Retina (tissue), 1 donor: ENCODE results near the gene TMEM204.

ENCODE experiments used
- DNase-seq: peaks from one replicate; pipeline ENCODE4 v3.0.0-alpha.2; 2016

Gene TMEM204

GRCh38 chr16:1540556-1540855 lies 7.0 kb downstream of the TMEM204 start:
- DNase-seq: no peak

GRCh38 chr16:1541293-1542165 lies 8.1 kb downstream of the TMEM204 start:
- DNase-seq: no peak

GRCh38 chr16:1542166-1542500 lies 8.7 kb downstream of the TMEM204 start:
- DNase-seq: no peak

GRCh38 chr16:1542533-1542932 lies 9.1 kb downstream of the TMEM204 start:
- DNase-seq: no peak

GRCh38 chr16:1543085-1543896 lies 9.8 kb downstream of the TMEM204 start:
- DNase-seq: no peak

GRCh38 chr16:1545044-1546040 lies 11.9 kb downstream of the TMEM204 start:
- DNase-seq: no peak

GRCh38 chr16:1546430-1546829 lies 13.0 kb downstream of the TMEM204 start:
- DNase-seq: no peak

GRCh38 chr16:1548233-1548632 lies 14.8 kb downstream of the TMEM204 start:
- no peak for DNase-seq

- DNase-seq: no peak
Observed at GRCh38 chr16:1548727-1549126, 15.3 kb downstream of the TMEM204 start.

GRCh38 chr16:1550069-1550468 lies 16.6 kb downstream of the TMEM204 start:
- DNase-seq: no peak

- DNase-seq: no peak
Observed at GRCh38 chr16:1550696-1551095, 17.2 kb downstream of the TMEM204 start.

GRCh38 chr16:1551166-1551565 lies 17.7 kb downstream of the TMEM204 start:
- DNase-seq: no peak

- no peak for DNase-seq
Observed at GRCh38 chr16:1552129-1552528, 18.7 kb downstream of the TMEM204 start.

GRCh38 chr16:1553946-1554825 lies 20.7 kb downstream of the TMEM204 start:
- no peak for DNase-seq

GRCh38 chr16:1554826-1555445 lies 21.5 kb downstream of the TMEM204 start:
- no peak for DNase-seq

- DNase-seq: no peak
Observed at GRCh38 chr16:1556254-1556653, 22.8 kb downstream of the TMEM204 start.

- DNase-seq: no peak
Observed at GRCh38 chr16:1557074-1557473, 23.6 kb downstream of the TMEM204 start.

- DNase-seq: no peak
Observed at GRCh38 chr16:1557576-1557975, 24.1 kb downstream of the TMEM204 start.

- DNase-seq: no peak
Observed at GRCh38 chr16:1559446-1559975, 26.0 kb downstream of the TMEM204 start.

- no peak for DNase-seq
Observed at GRCh38 chr16:1560153-1560552, 26.7 kb downstream of the TMEM204 start.

GRCh38 chr16:1560866-1561265 lies 27.4 kb downstream of the TMEM204 start:
- DNase-seq: no peak
